ENCODE measurements around the gene KCNH3.

The KCNH3 gene

DNA sequence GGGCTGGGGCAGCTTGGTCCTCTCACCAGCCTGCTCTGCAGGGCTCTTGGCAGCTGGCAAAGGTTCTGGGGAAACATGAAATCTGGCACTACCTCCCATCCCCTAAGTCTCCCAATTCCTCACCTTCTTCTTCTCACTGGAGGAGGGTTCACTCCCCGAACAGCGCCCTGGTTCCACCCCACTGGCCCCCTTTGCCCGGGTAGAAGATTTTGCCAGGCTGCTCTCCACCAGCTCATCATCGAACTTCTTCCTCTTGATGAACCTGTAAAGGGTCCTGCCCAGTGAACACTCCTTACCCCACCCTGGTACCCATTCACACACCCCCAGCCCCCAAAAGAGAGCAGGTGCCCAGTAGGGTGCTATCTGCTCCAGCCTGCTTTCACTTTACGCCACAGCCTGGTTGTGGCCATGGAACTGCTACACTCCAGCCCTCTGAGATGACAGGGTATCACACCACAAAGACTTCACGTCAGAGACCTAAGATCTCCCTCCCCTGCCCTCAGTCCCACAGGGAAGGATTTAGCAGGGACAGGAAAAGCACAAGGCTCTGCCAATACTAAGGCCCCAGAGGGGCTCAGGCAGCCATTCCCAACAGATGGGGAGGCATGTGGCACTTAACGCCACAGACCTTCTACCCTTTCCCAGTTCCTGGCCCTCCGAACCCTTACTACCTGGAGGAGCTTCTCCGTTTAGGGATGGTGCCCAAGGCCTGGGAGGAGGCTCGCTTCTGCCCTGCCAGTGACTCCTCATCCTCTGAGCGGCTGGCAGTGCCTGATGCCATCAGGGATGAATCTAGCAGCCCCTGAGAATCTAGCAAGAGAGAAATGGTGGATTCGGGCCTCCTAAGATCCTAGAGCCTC is 26.8 kb downstream of the KCNH3 start:
- DNase-seq, result no peak

- DNase-seq, result no peak
These were observed 27.5 kb downstream of the KCNH3 start for GRCh38 chr12:49566361-49566760.

GRCh38 chr12:49567302-49567610 is 28.4 kb downstream of the KCNH3 start:
- no peak for DNase-seq

- DNase-seq, result peak; percentile 91
These were observed 29.0 kb downstream of the KCNH3 start, which contains the start of gene MCRS1 for GRCh38 chr12:49567611-49568441. Gene MCRS1 (minus strand): TSS chr12:49568142. CDS start chr12:49566731, 1,411 bp downstream.

GRCh38 chr12:49568442-49569162 is 29.8 kb downstream of the KCNH3 start:
- DNase-seq, result no peak

DNA sequence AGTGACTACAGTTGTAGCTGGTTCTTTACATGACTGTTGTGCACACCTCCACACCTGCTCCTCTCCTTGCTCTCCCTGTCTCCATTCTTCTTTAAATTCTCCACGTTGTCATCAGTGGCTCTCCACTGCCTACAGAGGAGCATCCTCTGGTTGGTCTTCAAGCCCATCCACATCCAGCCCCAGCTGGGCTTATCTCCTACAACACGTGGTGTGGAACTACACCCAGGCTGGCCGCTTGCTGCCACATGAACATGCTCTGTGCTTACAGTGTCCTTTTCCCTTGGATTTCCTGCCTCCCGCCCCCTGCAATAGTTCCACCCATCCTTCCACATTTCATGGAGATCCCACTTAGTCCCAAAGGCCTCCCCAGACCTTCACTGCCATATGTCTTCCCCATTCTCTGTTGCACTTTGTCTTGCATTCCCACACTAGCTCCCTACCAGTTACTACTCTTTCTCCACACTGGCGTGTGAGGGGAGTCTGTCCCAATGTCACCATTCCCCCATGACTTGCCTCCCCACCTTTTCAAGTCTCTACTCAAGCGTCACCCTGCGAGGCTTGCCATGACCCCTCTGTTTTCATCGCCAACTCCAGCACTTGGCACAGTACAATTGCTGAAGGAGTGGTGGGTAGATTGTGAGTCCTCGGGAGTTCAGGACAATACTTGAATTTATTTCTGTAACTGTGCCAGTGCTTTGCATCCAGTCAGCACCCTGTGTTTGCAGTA is 38.9 kb downstream of the KCNH3 start:
- DNase-seq, result no peak

- no peak for DNase-seq
These were observed 39.8 kb downstream of the KCNH3 start for GRCh38 chr12:49578471-49579112.

- DNase-seq, result peak; percentile 66
These were observed 42.0 kb downstream of the KCNH3 start for GRCh38 chr12:49580572-49581535.

DNA sequence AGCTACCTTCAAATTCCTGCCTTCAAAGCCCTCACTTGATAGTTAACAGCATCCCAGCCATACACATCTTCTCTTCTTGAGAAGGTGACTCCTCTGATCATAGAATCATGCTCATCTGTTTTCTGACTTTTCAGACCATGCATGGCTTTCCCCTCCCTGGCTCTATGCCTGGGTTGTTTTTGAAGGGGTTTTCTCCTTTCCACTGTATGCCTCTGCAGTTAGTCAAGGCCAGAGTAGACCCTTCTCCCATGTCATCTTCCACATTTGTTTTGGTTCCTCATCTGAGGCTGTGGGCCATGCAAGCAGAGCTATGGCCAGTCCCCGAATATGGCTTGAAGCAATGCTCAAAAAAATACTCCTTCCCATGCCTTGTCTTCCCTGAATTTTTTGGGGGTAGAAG is 43.4 kb downstream of the KCNH3 start:
- no peak for DNase-seq

GRCh38 chr12:49582850-49583249 is 44.0 kb downstream of the KCNH3 start:
- no peak for DNase-seq

- DNase-seq, result no peak
These were observed 44.7 kb downstream of the KCNH3 start for GRCh38 chr12:49583366-49584094.

DNA sequence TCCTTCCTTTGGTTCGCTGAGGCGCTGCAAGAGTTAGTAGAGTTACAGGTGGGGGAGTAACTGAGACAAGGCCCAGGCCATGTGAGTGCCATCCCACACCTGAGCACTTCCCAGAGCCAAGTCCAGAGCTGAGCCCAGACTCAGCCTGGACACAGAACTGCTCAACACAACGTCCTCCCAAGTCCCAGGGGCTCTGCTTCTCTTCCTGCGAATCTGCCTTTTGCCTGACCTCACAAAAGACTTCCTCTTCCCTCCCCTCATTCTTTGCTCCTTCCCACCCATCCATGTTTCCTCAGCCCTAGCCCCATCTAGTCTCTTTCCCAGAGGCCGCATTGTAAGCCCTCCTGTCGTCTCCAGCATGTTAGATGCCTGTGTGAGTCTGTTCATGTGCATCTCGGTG is 45.8 kb downstream of the KCNH3 start:
- no peak for DNase-seq

GRCh38 chr12:49585477-49586459 is 46.9 kb downstream of the KCNH3 start:
- no peak for DNase-seq

- no peak for DNase-seq
These were observed 48.5 kb downstream of the KCNH3 start for GRCh38 chr12:49587174-49587908.

DNA sequence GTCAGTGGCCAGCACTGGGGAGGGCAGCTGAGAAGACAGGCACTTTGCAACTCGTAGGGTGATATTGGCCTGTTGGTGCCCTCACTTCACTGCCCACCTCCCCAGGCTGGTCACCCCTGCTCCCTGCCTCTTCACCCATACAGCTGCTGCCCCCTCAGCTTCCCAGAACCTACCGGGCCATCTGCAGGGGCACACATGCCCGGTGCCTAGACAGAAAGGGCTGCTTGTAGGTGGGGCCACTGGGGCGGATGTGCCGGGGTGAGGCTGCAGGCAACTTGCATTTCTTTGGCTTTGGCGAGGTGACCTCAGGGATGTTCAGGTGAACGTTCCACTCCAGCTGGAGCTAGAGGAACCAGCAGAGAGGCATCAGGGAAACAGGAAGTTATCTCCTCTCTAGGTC is 49.5 kb downstream of the KCNH3 start:
- DNase-seq, result no peak

GRCh38 chr12:49588721-49589516 is 50.1 kb downstream of the KCNH3 start:
- no peak for DNase-seq

- DNase-seq, result no peak
These were observed 59.7 kb downstream of the KCNH3 start for GRCh38 chr12:49598527-49598926.

Measured in NCI-H510A (cell line).